Stimulated activated CD8-positive, alpha-beta memory T cell treated with anti-CD3 and anti-CD28 coated beads, Interleukin-15, amount 100 ng/mL, for 4 hours (primary cell): Measurements from ENCODE around the gene NOL4L.

Experiments
- DNase-seq, 2 donors: peaks; one replicate each; pipeline ENCODE4 v3.0.0-alpha.2; 2020; ENCODE audit warnings: low read depth in 2 of 2

The NOL4L gene

DNA sequence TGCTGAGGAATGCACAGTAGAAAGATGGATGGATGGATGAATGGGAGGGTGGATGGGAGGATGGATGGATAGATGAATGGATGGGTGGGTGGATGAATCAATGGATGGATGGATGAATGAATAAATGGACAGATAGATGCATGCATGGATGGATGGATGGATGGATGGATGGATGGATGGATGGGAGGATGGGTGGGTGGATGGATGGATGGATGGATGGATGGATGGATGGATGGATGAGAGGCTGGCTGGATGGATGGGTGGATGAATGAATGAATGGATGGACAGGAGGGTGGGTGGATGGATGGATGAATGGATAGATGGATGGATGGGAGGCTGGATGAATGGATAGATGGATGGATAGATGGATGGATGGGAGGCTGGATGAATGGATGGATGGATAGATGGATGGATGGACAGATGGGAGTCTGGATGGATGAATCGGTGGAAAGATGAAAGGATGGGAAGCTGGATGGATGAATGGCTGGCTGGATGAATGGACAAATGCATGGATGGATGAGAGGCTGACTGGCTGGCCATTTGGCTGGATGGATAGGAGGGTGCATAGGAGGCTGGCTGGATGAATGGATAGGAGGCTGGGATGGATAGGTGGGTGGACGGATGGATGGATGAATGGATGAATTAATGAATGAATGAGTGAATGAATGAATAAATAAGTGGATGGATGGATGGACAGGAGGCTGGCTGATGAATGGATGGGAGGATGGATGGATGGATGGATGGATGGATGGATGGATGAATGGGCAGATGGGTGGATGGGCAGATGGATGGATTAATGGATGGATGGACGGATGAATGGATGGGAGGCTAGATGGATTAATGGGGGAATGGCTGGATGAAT lies 28.3 kb upstream of the NOL4L start:
- DNase-seq, result no peak

DNA sequence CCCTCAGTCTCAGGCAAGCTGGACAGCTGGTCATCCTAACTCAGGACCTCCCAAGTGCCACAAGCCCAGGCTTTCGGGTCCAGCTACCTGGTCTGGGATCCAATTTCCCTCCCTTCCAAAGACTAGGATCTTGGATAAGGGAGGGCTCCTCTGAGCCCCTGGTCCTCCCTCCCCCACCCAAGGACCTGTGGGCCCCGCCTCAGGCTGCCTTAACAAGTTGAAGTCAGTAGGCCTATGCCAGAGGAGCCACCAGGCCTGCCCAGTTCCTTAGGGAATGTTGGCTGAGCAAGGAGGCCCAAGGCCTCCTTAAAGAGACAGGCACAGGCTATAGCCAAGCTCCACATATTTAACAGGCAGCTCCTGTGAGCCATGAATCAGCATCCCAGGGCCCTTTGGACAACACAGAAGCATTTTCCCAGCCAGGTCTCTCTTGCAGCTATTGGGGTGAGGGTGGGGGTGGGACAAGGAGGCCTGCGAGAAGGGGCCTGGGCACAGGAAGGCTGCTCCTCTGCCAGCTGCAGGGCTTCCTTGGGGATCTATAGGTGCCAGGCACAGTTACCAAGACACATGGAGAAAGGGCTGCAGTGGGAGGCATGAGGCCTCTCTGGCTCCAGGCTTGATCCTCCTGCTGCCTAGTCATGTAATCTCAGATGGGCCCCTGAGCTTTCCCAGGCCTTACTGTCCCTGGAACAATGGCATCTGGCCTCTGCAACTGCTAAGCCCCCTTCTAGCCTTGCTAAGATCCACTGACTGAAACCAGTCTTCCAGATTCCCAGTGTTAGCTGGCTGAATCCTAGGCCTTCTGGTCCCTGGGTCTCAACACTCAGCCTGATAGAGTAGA lies 27.4 kb upstream of the NOL4L start:
- DNase-seq, result no peak

- no peak for DNase-seq
Measured at GRCh38 chr20:32611868-32612267, 26.7 kb upstream of the NOL4L start.

DNA sequence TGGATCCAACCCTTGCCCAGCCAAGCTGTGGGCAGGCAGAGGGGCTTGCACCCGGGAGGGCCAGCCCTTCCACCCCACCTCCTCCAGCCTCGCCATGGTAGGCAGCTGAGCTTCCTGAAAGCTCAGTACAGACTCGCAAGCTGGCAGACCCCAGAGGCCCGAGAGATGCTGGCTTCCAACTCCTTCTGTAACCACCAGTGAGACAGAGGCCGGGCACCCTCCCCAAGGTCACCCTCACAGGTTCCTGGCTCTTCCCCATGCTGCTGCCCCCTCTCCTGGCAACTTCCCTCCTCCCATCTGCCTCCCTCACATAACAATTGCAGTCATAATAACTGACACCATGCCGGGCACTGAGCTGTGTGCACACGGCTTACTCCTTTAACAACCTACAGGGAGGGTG lies 26.2 kb upstream of the NOL4L start:
- no peak for DNase-seq

DNA sequence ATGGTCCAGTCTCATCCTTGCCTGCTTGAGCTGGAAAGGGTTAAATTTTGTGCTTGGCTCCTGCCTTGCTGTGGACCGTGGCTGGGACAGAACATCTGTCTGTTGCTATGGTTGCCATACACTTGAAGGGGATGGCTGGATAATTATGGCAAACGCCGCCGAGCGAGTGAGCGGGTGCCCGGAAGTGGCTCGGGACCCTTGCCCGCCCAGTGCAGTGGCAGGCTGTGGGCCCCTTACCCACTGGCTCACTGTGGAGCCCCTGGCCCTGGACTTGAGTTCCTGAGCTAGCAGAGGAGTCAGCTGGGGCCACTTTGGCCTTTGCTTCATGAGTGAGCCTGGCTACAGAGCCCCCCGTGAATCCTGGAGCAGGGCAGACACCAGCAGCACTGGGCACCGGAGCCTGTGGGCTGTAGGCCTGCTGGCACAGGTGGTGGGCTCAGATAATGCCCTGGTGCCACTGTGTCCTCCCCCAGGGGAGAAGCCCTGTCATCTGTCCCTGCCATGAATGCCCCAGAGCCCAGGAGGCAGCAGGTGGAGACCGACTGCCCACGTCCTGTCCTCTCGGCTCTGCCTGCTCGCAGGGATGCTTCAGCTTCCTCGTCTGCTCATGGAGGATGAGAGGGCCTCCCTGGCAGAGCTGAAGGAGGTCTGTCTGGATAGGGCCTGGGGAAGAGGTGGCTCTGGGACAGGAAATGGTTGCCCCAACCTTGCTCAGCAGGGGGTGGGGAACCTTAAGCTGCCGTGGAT lies 25.5 kb upstream of the NOL4L start:
- DNase-seq, result no peak

- no peak for DNase-seq
Measured at GRCh38 chr20:32609993-32610392, 24.9 kb upstream of the NOL4L start.

DNA sequence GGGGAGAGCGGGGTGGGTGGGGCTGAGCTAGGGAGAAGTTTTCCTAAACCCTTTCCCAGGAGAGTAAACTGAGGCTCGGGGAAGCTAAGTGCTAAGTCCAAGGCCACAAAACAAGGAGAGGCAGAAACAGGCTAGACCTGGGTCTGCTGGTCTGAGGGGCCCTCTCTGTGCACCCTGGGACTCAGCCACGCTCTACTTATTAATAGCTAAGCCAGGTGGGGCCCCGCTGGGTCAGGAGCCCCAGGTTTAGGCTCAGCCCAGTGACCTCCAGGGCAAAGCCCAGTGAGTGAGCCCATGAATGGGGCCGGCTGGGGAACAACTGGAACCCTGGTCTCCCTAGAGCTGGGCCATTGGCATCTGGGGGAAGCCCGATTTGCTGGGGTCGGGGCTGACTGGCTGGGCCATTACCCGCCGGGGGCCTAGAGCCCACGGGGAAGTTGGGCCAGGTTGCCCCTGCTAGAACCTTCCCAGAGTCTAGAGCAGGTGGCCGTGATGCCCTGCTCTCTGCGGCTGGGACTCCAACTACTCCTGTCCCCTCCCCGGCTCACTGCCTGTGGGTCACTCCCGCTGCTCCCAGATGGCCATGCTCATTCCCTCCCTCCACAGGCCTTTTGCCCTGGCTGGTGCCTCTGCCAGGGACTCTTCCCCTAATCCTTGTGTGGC lies 24.1 kb upstream of the NOL4L start:
- DNase-seq, result no peak

GRCh38 chr20:32608664-32609015 lies 23.5 kb upstream of the NOL4L start:
- DNase-seq, result no peak

DNA sequence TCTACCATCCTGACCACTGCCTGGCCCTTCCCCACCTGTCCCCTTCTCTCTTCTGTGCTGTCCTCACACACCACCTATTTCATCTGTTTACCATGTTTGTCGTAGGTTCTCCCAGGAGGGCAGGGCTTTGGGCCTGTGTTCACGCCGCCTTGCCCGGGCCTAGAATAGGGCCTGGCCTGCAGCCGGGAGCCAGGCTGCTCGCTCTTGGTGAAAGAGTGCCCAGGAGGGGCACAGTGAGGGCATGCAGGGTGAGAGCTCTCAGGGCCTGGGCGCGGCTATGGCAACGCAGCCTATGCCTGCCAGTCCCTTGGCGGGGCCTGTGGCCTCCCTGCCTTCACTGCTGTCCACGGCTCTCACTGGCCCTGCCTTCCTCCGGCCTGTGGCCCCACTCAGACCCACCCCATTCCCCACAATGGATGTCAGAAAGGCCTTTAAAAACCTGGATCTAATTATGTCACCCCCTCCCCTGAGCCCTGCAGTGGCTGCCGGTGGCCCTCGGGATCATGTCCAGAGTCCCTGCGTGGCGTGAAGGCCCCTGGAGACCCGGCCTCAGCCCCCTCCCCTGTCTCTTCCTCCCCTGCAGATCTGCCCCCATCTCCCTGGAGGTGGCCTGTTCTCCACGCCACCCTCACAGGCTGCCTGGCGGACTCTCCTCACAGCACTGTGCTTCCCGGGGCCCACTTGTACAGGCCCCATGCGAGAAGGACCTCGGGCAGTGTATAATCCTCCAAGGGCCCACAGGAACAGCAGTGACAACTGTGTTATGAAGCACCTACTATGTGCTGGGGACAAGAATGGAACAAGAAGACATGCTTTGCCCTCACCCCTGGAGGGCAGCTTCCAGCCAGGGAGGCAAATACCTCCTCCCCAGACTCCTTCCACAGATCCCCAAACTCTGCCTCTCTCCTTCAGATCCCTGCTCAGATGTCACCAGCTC lies 22.9 kb upstream of the NOL4L start:
- DNase-seq, result no peak

DNA sequence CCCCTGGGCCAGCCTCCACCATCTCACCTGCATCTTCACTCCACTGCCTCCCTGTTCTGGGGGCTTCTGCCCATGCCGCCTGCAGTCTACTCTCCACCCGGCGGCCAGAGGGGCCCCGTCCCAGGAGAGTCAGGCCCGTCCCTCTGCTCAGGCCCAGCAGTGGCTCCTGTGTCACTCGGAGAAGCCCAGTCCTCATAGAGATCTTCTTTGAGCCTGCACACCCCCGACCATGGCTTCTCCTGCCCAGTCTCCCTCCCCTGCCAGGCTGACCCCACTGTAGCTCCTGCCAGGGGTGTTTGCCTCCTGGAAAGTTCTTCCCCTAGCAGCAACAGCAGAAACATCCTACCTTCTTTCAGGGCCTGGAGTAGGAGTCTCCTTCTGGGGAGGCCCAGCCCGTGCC lies 22.2 kb upstream of the NOL4L start:
- no peak for DNase-seq

DNA sequence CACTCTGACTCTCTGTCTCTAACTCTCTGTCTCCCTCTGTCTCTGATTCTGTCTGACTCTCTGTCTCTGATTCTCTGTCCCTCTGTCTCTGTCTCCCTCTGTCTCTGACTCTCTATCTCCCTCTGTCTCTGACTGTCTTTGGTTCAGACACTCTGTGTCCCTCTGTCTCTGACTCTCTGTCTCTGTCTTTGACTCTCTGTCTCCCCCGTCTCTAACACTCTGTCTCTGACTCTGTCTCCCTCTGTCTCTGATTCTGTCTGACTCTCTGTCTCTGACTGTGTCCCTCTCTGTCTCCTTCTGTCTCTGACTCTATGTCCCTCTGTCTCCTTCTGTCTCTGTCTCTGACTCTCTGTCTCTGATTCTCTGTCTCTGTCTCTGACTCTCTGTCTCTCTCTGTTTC lies 21.7 kb upstream of the NOL4L start:
- no peak for DNase-seq

DNA sequence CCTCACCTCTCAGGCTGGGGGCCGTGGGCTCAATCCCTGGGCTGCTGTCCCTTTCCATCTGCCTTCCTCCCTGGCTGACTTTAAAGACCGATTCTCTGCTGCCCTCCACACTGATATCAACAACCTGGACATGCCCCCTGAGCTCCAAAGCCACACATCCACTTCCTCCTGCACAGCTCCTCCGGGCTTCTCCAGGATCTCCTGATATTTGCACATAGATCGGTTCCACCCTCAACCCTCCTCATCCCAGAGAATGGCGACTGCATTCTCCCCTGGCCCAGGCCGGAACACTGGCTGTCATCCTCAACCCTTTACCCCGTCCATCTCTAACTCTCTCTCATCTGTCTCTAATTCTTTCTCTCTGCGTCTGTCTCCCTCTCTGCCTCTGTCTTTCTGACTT lies 21.0 kb upstream of the NOL4L start:
- no peak for DNase-seq

DNA sequence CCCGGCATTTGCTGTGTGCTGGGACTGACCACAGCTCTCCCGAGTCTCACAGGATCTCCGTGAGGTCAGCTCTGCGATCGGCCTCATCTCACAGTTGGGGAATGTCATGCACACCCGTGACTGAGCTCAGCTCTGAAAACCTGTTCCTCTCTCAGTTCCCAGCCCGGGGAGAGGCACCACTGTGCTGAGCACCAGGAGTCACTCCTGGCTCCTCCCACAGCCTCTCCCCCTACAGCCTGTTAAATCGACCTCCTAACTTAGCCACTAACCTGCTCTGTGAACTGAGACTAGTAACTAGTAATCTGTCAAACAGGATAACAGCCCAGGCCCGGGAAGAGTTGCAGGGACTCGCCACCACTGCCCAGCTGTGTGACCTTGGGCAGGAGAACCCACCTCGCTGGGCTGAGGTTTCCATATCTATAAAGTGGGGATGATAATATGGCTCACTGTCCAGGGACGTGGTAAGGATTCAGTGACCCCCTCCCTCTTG lies 20.1 kb upstream of the NOL4L start:
- DNase-seq, result no peak

DNA sequence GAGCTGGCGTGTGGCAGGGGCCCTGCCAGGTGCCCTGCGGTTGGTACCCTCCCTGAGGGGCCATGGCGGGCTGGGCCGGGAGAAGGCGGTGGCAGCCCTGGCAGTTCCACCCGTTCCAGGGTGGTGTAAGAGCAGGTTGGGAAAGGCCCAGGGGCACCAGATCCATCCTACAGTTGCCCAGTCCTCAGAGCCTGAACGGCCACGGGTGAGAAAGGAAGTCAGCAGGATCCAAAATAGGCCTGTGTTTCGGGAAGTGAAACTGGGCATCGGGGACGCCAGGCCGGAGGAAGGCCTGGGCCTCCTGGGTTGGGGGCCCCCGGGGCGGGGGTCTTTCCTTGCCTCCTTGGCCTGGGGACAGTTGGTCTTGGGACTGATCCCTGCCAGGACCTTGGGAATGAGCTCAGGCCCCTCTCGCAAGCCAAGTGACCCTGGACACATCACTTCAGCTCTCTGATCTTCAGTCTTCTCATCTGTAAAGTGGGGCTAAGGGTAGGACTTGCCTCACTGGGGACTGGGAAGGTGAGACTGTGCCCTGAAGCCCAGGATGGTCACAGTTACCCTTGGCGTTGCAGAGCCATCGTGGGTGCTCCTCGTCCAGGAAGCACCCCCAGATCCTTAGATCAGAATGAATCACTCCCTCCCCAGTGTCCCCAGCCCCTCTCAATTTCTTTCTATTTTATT lies 18.1 kb upstream of the NOL4L start:
- no peak for DNase-seq

GRCh38 chr20:32602273-32602672 lies 17.1 kb upstream of the NOL4L start:
- DNase-seq, result no peak

- no peak for DNase-seq
Measured at GRCh38 chr20:32600681-32601237, 15.6 kb upstream of the NOL4L start.

GRCh38 chr20:32599783-32600340 lies 14.7 kb upstream of the NOL4L start:
- no peak for DNase-seq

DNA sequence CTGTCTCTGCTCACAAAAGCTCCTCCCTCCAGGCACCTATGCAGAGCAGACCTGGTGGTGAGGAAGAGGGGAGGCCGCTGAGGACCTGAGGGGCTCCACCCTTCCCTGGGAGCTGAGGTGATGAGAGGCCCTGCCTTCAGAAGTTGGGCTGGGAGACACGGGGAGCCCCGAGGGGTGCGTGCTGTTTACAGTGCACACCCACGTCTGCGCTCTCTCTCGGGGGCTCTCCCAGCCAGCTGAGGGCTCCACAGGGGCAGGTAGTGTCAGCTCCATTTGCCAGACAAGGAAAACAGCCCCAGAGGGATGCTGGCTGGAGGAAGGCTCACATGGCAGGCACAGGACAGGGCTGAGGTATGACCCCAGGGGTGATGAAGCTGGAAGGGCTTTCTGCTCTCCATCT lies 13.5 kb upstream of the NOL4L start:
- no peak for DNase-seq

GRCh38 chr20:32597714-32598113 lies 12.6 kb upstream of the NOL4L start:
- DNase-seq, result no peak
